Sigmoid colon (tissue), 7 donors: ENCODE results near the gene AGL. TPM values are rescaled to one million over a fixed set of nuclear protein-coding genes. Genes with fewer than 3 reads are reported as not detected.
"Not testable (repeated sequence)": the region's sequence is repeated elsewhere in the genome, so short reads cannot be mapped to it uniquely, and the experiment has no call there.

Source experiments
- DNase-seq: peaks from one replicate; pipeline ENCODE4 v3.0.0-alpha.2; 2019
- H3K27ac ChIP-seq, 4 donors: fragments of 200-600 bp; sonication (generic); one replicate each; pipeline ENCODE4 v1.5.1; 2016 to 2019; ENCODE audit warnings: mild to moderate bottlenecking in 1 of 4
- H3K27me3 ChIP-seq, 3 donors: fragments of 200-600 bp; sonication (generic); one replicate each; pipeline ENCODE4 v1.5.1; 2019; ENCODE audit warnings: mild to moderate bottlenecking in 1 of 3
- H3K36me3 ChIP-seq, 4 donors: fragments of 200-600 bp; sonication (generic); one replicate each; pipeline ENCODE4 v1.5.1; 2016 to 2019
- H3K4me1 ChIP-seq, 4 donors: fragments of 200-600 bp; sonication (generic); one replicate each; pipeline ENCODE4 v1.5.1; 2017 to 2019
- H3K4me3 ChIP-seq, 4 donors: fragments of 200-600 bp; sonication (generic); one replicate each; pipeline ENCODE4 v1.5.1; 2017 to 2019; ENCODE audit warnings: mild to moderate bottlenecking in 2 of 4, moderate library complexity in 1 of 4
- H3K9me3 ChIP-seq, 4 donors: fragments of 200-600 bp in 3 of 4; sonication (generic) in 3 of 4; one replicate each; pipeline versions ENCODE4 v1.5.1 to v1.6.1; 2013 to 2019
- EP300 ChIP-seq, 4 donors: sonication (generic); formaldehyde crosslinking; IDR thresholded peaks; one replicate each; pipeline ENCODE4 v1.6.1; 2017; ENCODE audit warnings: antibody characterized with exemption in 4 of 4
- POLR2A ChIP-seq, 2 donors: fragments of 450-650 bp; IDR thresholded peaks; one replicate each; pipeline ENCODE4 v1.6.1; 2016; ENCODE audit warnings: antibody characterized with exemption in 2 of 2, mild to moderate bottlenecking in 2 of 2, moderate library complexity in 2 of 2
- POLR2AphosphoS5 ChIP-seq, 4 donors: sonication (generic); formaldehyde crosslinking; IDR thresholded peaks; one replicate each; pipeline ENCODE4 v1.6.1; 2017; ENCODE audit warnings: antibody characterized with exemption in 4 of 4
- WGBS, 2 donors: extraction: QIAGEN DNeasy Blood & Tissue Kit; methylation state at CpG; one replicate each; pipeline ENCODE4 v1.1.7; 2013; 5-methylcytosine and 5-hydroxymethylcytosine counted together
- intact Hi-C: fragments of 100-400 bp; cut with DNase I; formaldehyde crosslinking; loops from one replicate; pipeline ENCODE4 v1.15.1; 2023
- polyA plus RNA-seq, 3 donors: library from polyadenylated mRNA; stranded (reverse); fragments of 200-250 nt; gene quantifications; one replicate each; pipeline ENCODE4 v1.2.3, GENCODE V29; 2013
- total RNA-seq, 4 donors: library from RNA; depleted of rRNA; stranded (reverse); fragments of >200 nt; gene quantifications; one replicate each; pipeline ENCODE4 v1.1.0, GENCODE V29; 2016
- TF ChIP-seq, protein P1 (sequence below), 4 experiments: fragments of 450-650 bp in 3 of 4; fragments of 200-600 bp in 1 of 4; IDR thresholded peaks; one replicate each; pipeline ENCODE4 v1.5.1; 2016 to 2019; ENCODE audit warnings: antibody characterized with exemption in 4 of 4, mild to moderate bottlenecking in 3 of 4, moderate library complexity in 2 of 4
- donor health status: healthy with polysubstance abuse.
- donor health status: Bipolar disorder and iron deficiency.
- donor health status: healthy.

Gene AGL
- total and polyA plus RNA-seq, 7 donors, result 5.4 to 34.3 (median 28.3) TPM

- intact Hi-C loops, result loop anchor here (1.0 kb wide), 1 partner anchor 42 kb away; no protein-coding TSS in a partner anchor
- TF ChIP-seq POLR2A (IDR thresholded peaks at IDR 0.05) (no peak), EP300 (IDR thresholded peaks at IDR 0.05) (no peak), POLR2AphosphoS5 (IDR thresholded peaks at IDR 0.05) (no peak)
- Histone ChIP-seq H3K4me1 (peaks cover 0 to 37% (median 8%) of the 10 kb centered on the region in 4 donors), H3K27me3 (no peaks in the 10 kb centered on the region), H3K36me3 (peaks cover 0 to 9% (median 0%) of the 10 kb centered on the region in 4 donors), H3K9me3 (no peaks in the 10 kb centered on the region), H3K4me3 (peak overlapping the region; percentile 74 to 90 (median 84)), H3K27ac (peak overlapping the region; percentile 91 to 93 (median 92))
- no peak for DNase-seq
- WGBS, 2 donors, result 4 to 8% methylated on average over 15 of the region's 15 CpGs
Measured at GRCh38 chr1:99850459-99851291, 514 bp downstream of the AGL start.

- Histone ChIP-seq H3K4me3 (peak overlapping the region in 2 of 4 donors; percentile 74 to 84), H3K27me3 (no peaks in the 10 kb centered on the region), H3K27ac (peak overlapping the region in 3 of 4 donors; percentile 14 to 91 (median 15)), H3K36me3 (peaks cover 0 to 9% (median 0%) of the 10 kb centered on the region in 4 donors), H3K9me3 (no peaks in the 10 kb centered on the region), H3K4me1 (peaks cover 0 to 40% (median 8%) of the 10 kb centered on the region in 4 donors)
- WGBS, 2 donors, result 92 to 97% methylated on average over 4 of the region's 4 CpGs
- intact Hi-C loops, result no loop called here
- TF ChIP-seq POLR2A (IDR thresholded peaks at IDR 0.05) (no peak), POLR2AphosphoS5 (IDR thresholded peaks at IDR 0.05) (no peak), EP300 (IDR thresholded peaks at IDR 0.05) (no peak)
- TF ChIP-seq, protein P1, sequence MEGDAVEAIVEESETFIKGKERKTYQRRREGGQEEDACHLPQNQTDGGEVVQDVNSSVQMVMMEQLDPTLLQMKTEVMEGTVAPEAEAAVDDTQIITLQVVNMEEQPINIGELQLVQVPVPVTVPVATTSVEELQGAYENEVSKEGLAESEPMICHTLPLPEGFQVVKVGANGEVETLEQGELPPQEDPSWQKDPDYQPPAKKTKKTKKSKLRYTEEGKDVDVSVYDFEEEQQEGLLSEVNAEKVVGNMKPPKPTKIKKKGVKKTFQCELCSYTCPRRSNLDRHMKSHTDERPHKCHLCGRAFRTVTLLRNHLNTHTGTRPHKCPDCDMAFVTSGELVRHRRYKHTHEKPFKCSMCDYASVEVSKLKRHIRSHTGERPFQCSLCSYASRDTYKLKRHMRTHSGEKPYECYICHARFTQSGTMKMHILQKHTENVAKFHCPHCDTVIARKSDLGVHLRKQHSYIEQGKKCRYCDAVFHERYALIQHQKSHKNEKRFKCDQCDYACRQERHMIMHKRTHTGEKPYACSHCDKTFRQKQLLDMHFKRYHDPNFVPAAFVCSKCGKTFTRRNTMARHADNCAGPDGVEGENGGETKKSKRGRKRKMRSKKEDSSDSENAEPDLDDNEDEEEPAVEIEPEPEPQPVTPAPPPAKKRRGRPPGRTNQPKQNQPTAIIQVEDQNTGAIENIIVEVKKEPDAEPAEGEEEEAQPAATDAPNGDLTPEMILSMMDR (IDR thresholded peaks at IDR 0.05), result no peak
- DNase-seq, result no peak
Measured at GRCh38 chr1:99851850-99852454, 1.8 kb downstream of the AGL start.

DNA sequence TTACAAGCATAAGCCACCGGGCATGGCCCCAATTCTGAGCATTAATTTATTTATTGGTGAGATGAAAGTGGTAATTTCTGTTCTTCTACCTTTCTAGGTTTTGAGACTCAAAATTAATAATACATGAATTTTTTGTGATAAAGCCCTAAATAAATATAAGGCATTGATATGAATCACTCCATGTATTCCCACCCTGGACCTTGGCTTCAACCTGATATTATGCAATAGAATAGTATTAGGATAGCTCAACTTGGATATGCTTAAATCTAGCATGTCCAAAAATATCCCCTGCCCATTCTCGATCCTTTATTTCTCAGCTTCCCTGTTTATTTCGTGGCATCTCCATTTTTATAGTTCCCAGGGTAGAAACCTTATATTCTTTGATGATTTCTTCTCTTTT is 2.5 kb downstream of the AGL start:
- Histone ChIP-seq H3K27me3 (no peaks in the 10 kb centered on the region), H3K9me3 (no peaks in the 10 kb centered on the region), H3K27ac (peak overlapping the region in 1 of 4 donors; percentile 91), H3K36me3 (peaks cover 0 to 9% (median 0%) of the 10 kb centered on the region in 4 donors), H3K4me3 (no peak overlapping the region), H3K4me1 (peaks cover 0 to 40% (median 8%) of the 10 kb centered on the region in 4 donors)
- DNase-seq, result no peak
- 90 to 93% methylated on average over 3 of the region's 3 CpGs for WGBS, 2 donors
- no peak for TF ChIP-seq POLR2AphosphoS5 (IDR thresholded peaks at IDR 0.05)
- intact Hi-C loops, result no loop called here

DNA sequence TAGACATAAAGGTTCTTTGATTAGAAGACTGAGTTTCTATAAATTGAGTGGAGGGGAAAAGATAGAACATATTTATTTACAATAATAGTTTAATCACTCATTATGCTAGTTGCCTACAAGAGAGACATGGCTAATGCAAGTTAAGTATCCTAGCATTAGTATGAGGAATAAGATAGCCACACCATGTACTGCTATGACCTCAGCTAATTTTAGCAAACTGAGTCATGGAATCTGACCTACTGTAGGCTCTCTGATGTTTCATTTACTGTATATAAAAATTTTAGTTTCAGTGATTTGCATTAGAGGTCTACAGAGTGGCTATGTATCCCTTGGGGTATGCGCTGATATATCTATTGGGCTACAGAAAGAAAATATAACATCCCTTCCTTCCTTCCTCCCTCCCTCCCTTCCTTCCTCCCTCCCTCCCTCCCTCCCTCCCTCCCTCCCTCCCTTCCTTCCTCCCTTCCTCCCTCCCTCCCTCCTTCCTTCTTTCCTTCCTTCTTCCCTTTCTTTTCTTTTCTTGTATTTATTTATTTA is 5.8 kb downstream of the AGL start:
- intact Hi-C loops, result no loop called here
- 96 to 100% methylated on average over 1 of the region's 1 CpG for WGBS, 2 donors
- Histone ChIP-seq H3K9me3 (no peaks in the 10 kb centered on the region), H3K27ac (no peak overlapping the region), H3K4me3 (no peak overlapping the region), H3K27me3 (no peaks in the 10 kb centered on the region), H3K36me3 (peaks cover 0 to 9% (median 0%) of the 10 kb centered on the region in 4 donors), H3K4me1 (peaks cover 0 to 44% (median 2%) of the 10 kb centered on the region in 4 donors)
- DNase-seq, result no peak
- TF ChIP-seq POLR2AphosphoS5 (IDR thresholded peaks at IDR 0.05), result no peak
- TF ChIP-seq, protein P1 (IDR thresholded peaks at IDR 0.05), result no peak
- no peak for TF ChIP-seq POLR2A (IDR thresholded peaks at IDR 0.05)
- TF ChIP-seq EP300 (IDR thresholded peaks at IDR 0.05), result no peak

DNA sequence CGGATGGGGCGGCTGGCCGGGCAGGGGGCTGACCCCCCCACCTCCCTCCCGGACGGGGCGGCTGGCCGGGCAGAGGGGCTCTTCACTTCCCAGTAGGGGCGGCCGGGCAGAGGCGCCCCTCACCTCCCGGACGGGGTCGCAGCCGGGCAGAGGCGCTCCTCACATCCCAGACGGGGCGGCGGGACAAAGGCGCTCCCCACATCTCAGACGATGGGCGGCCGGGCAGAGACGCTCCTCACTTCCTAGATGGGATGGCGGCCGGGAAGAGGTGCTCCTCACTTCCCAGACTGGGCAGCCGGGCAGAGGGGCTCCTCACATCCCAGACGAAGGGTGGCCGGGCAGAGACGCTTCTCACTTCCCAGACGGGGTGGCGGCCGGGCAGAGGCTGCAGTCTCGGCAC is 6.9 kb downstream of the AGL start:
- Histone ChIP-seq H3K36me3 (peaks cover 0 to 12% (median 3%) of the 10 kb centered on the region in 4 donors), H3K4me1 (peaks cover 0 to 33% (median 2%) of the 10 kb centered on the region in 4 donors)
- 95 to 97% methylated on average over 30 to 32 of the region's 33 CpGs for WGBS, 2 donors
- H3K27me3 ChIP-seq, DNase-seq, intact Hi-C loops, H3K27ac ChIP-seq, H3K9me3 ChIP-seq, H3K4me3 ChIP-seq: not testable (repeated sequence)

DNA sequence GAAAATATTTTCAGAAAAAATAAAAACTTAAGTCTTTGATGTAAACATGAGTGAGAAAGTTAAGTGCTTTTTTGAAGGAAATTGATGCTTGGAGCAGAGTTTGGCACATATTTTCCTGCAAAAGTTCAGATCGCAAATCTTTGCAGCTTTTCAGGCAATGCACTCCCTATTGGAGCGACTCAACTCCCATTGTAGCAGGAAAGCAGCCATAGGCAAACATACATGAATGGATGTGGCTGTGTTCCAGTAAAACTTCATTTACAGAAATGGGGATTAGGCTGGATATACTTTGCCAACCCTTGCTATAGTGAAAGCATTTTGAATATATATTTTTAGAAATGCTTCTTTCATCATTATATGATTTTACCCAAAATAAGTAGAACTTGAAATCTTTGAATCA is 8.1 kb downstream of the AGL start:
- TF ChIP-seq, protein P1 (IDR thresholded peaks at IDR 0.05), result no peak
- no peak for TF ChIP-seq POLR2A (IDR thresholded peaks at IDR 0.05)
- no peak for TF ChIP-seq EP300 (IDR thresholded peaks at IDR 0.05)
- no peak for TF ChIP-seq POLR2AphosphoS5 (IDR thresholded peaks at IDR 0.05)
- Histone ChIP-seq H3K27ac (peak overlapping the region in 1 of 4 donors; percentile 23), H3K4me3 (no peak overlapping the region), H3K9me3 (no peaks in the 10 kb centered on the region), H3K4me1 (peaks cover 0 to 22% (median 2%) of the 10 kb centered on the region in 4 donors), H3K27me3 (no peaks in the 10 kb centered on the region), H3K36me3 (peaks cover 4 to 24% (median 11%) of the 10 kb centered on the region in 4 donors)
- no peak for DNase-seq
- 83 to 90% methylated on average over 2 of the region's 2 CpGs for WGBS, 2 donors
- intact Hi-C loops, result no loop called here
